GM18520 (cell line): Measurements from ENCODE around the gene KLHL7.
"Not testable (repeated sequence)": the region's sequence is repeated elsewhere in the genome, so short reads cannot be mapped to it uniquely, and the experiment has no call there.

Experiments
- ATAC-seq: cut with Tn5 transposase; IDR thresholded peaks from one replicate; pipeline ENCODE4 v1.9.1; 2021; ENCODE audit not compliant: unreplicated experiment

Gene KLHL7

DNA sequence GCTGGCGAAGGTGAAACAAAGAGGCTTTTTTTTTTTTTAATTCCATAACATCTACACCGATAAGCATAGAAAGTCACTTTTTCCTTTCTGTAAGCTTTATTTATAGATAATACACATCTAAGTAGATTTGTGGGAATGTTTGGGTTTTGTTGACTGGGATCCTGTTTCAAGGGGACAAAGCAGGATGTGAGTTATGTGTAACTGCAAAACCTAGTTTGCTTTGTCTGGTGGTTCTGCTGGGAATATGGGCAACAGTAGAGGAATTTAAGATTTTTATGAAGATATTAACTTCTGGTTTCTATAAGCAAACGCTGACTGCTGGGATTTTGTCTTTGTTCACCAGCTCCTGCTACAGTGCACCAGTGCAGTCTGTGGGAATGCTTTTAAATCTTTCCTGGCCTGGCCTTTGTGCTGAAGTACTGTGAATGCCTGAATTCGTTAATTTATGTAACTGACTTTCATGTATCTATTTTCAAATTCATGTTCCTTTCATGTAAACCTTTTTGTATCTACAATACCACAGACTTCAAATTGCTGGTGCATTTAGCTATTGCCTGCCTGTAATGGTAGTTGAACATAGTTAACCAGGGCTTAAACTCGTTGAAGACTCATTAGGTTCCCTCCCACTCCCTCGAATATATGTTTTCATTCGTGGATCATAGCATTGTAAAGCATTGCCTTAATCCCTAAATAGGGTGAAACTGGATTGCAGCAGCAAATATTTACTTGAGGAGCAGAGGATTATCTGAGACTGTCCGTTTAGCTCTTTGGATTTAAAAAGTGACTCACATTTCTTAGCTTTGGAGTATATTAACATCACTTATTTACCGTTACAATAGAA is 1.5 kb downstream of the KLHL7 start:
- ATAC-seq: no peak

DNA sequence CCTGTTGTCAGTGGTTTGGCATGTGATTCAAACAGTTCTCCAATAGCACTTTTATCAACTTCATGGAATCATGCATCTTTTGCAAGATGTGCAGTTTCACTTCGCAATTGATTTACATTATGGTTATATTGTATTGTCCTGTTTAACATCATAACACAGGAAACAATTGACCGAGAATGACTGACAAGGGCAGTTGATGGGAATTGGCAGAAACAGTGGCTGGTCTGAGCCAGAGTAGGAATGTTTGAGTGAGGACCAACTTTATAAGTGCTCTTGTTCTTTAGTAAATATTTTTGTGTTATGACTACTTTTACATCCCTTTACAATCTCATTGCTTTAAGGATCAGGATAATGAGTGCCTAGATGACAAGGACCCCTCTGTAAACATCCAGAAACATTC is 2.2 kb downstream of the KLHL7 start:
- no peak for ATAC-seq

DNA sequence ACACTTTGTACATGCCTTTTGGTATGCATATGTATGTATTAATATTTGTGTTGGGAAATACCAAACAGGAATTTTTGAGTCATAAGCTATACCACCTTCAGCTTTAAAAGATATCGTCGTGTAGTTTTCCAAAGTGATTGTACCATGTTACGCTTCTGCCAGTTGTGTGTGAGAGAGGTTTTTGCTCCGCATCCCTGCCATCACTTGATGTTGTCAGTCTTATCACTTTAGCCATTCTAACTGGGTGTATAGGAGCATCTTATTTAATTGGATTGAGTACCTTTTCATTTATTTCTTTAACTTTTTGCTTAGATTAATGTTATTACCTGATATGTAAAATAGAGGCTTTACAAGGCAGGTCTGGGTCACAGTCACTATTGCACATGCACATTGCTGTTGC is 3.4 kb downstream of the KLHL7 start:
- no peak for ATAC-seq

DNA sequence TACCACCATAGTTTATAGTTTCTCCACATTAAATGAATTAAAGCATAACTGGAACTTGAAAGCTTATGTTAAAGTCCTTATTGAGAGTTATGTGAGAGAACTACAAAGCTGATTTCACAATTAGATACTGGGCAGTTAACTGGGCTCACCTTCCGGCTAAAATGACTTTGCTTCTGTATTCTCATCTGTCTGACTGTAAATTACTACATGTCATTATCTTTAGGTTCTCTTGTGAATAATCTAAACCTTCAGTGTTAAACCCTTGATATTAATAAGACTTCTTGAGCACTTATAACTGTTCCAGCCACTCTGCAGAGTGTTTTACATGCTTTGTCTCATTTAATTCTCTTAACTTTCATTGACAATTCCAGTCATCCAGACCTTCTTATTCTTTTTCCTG is 3.9 kb downstream of the KLHL7 start:
- ATAC-seq: no peak

DNA sequence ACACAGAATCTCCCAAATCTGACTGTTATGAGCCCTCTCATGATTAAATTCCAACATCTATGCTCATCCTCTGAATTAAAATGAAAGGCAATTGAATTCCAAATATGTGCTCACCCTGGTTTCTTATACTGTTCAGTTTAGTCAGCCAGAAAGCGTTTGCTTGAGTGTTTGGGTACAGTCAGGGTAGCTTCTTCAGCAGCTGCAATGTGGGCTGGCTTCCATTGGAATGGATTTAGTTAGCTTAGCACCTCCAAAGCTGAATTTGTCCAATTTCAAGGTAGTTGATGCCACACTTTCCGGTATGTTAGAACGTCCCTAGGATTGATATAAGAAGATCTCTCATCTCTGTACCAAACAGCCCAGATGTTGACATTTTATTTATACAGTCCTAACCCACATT is 9.3 kb downstream of the KLHL7 start:
- no peak for ATAC-seq

DNA sequence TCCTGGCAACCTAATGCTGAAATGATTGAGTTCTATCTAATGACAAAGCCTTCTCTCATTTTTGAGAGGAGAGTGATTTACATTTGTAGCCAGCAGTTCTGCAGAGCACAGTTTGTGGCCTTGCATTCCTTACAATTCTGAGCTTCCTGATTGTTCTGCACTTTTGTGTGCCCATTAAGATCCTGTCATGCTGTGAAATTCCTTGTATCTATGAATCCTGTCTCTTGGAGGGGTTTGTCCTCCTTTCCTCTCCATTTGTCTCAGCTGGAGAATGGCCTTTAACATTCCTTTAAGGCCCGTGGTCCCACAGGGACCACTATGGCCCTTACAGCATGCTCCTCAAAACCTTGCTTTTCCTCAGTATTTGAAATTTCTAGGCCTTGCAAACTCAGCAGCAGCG is 10.4 kb downstream of the KLHL7 start:
- no peak for ATAC-seq

DNA sequence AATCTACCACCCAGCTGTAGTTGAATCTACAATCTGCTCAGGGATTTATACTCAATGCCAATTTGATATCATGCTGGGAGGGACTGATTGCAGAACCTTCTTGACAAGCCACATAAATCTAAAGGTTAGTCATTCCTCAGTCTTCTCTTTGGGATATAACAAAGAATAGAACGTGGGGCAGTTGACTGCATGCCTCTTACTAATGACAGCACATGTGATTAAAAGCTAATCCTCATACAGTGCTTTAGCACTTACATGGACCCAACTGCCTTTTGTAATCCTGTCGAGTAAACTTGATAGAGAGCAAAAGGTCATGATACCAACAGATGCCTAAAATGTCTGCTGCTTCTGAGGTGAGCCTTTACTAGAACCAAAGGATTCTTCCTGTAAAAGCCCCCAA is 12.3 kb downstream of the KLHL7 start:
- ATAC-seq: no peak

DNA sequence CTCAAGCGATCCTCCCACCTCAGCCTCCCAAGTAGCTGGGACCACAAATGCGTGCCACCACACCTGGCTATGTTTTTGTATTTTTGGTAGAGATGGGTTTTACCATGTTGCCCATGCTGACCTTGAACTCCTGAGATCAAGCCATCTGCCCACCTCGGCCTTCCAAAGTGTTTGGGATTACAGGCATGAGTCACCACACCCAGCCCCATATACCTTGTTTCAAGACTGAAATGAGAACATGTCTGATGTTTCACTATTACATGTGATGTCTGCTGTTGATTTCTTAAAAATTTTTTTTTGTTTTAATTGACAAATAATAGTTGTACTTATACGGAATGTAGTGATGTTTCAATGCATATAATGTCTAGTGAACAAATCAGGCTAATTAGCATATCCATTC is 14.5 kb downstream of the KLHL7 start:
- ATAC-seq: no peak

DNA sequence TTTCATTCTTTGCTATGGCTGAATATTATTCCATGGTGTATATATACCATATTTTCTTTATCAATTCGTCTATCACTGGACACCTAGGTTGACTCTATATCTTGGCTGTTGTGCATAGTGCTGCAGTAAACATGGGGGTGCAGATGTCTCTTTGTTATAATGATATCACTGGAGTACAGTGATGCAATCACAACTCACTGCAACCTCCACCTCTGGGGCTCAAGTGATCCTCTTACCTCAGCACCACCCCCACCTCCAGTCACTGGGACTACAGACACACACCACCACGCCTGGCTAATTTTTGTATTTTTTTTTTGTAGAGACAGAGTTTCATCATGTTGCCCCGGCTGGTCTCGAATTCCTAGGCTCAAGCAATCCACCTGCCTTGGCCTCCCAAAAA is 15.6 kb downstream of the KLHL7 start:
- no peak for ATAC-seq

DNA sequence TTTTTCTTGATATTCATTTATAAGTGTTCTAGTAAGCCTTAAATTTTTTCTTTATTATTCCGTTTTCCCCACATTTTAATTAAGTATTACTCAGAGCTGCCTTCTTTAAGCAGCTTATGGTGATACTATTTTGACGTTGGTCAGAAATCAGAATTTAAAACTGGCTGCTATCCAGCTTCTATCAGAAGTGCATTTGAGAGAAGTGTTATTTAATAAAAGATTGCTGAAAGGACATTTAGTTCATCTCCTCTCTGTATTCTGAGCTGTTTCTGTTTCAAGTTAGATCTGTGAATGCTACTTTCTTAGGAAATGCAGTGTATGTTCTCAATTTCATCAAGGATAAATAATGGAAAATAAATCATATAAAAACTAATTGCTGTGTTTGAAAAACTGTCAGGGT is 17.4 kb downstream of the KLHL7 start:
- ATAC-seq: no peak

DNA sequence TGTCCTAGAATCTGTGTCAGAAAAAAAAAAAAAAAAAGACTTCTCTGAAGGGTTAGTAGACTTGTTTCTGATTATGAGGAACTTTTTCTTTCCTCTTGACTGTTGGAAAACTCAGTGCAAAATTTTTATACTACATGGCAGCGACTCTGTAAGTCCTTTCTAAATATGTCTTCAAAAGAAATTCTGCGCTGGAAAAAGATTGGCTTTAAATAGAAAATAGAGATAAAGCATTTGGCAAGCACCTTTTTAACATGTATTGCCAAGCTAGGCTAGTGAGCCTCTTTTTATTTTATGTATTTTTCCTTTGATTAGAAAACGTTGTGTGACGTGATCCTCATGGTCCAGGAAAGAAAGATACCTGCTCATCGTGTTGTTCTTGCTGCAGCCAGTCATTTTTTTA is 17.9 kb downstream of the KLHL7 start:
- ATAC-seq: no peak

DNA sequence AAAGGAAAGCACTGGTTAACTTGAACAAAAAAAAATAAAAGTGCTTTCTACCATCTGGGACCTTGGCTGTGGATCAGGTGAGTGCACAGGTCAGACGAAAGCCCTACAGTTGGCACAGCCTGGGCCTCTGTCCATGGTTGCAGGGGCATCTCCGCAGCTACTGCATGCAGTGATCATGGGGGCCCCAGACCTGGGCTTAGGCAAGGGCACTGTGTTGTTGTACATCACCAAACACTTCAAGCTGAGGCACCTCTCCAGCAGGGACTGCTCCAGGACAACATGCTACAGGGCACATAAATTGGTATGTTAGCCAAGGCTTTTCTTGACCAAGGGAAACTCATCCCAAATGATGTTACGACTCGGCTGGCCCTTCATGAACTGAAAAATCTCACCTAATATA is 23.5 kb downstream of the KLHL7 start:
- ATAC-seq: no peak

DNA sequence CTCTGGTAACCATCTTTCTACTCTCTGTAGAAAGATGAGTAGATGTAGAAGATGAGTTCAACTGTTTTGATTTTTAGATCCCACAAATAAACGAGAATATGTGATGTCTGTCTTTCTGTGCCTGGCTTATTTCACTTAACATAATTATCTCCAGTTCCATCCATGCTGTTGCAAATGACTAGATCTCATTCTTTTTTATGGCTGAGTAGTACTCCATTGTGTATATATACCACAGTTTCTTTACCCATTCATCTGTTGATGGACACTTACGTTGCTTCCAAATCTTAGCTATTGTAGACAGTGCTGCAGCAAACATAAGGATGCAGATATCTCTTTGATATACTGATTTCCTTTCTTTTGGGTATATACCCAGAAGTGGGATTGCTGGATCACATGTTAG is 26.2 kb downstream of the KLHL7 start:
- not testable (repeated sequence) for ATAC-seq

DNA sequence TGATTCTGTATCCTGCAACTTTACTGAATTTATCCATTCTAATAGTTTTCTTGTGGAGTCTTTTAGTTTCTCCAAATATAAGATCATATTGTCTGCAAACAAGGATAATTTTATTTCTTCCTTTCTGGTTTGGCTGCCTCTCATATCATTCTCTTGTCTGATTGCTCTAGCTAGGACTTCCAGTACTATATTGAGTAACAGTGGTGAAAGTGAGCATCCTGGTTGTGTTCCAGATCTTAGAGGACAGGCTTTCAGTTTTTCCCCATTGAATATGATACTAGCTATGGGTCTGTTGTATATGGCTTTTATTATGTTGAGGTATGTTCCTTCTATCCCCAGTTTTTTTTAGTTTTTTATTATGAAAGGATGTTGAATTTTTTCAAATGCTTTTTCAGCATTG is 28.2 kb downstream of the KLHL7 start:
- no peak for ATAC-seq

DNA sequence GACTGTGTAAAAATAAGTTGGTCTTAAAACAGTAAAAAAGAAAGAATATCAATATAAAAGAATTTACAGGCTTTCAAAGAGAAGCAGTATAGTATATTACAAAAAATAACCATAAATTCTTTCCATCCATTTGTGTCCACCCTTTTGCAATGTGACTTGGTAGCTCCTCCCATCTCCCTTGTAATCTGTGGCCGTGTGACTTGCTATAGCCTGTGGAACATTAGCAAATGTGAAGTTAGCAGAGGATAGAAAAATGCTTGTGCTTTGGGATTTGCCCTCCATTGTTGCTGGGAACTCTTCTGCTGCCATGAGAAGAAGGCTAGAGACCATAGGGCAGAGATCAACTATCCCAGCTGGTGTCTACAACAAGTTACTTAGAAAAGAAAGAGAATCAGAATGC is 30.2 kb downstream of the KLHL7 start:
- no peak for ATAC-seq

DNA sequence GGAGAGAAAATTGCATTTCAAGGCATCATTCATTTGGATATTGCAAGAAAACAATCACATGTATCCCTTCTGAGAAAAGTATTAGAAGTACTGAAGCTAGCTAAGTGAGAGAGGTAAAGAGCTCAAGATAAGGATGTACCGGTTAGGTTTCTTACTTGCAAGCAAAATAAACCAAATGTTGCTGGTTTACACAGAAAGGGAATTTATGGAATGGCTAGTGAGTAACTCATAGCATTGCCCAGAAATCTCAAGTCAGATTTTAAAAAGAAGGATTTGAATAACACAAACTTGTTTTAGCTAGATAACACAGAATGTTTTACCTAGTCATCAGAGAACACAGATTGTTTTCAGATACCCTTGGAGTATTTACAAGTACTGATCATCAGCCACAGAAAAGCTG is 30.6 kb downstream of the KLHL7 start:
- ATAC-seq: no peak

DNA sequence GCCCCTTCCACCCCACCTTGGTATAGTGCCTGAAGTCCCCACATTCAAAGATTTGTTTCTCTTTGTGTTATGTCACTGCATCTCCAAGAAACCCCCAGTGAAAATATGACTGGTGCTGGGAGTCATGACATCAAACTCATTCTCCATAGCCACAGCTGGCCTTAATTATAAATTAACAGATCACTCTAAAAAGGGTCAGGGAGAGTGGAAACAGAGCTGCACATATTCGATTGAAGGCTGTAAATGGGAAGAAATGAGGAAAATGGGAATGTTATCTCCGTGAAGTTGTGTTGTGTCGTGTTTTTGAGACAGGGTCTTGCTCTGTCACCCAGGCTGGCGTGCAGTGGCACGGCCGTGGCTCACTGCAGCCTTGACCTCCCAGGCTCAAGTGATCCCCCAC is 52.1 kb downstream of the KLHL7 start:
- no peak for ATAC-seq

DNA sequence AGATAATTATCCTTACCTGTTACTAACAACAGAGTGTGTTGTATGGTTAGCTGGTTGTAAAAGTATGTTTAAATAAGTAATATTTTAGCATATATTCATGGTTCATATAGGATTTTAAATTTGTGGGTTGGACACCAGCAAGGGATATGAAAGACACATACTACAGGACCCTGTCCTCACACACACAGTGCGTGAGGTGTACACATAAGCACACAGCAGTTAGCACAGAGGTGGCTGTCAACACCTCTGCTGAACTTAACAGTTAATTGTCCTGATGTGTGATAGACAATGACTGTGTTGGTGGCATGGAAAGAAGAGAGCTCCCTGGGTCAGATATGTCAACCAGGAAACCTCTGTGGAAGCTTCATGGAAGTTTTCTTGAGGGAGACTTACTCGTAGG is 53.0 kb downstream of the KLHL7 start:
- no peak for ATAC-seq

DNA sequence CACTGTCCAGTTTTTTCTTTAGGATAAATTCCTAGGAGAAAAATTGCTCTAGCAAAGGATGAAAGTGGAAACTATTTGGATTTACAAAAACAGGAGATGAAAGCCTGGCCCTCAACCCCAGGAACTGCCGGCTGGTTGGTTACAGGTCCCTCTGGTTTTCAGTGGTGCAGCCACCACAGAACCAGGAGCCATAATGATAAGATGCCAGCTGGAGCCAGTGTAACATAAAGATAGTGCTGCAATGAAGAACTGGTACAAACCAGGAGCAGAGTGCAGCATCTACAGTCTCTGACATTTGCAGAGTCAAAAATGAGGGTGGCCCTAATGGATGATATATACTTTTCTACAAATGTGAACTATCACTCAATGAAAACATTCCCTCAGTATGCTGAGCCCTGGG is 55.9 kb downstream of the KLHL7 start:
- ATAC-seq: no peak

DNA sequence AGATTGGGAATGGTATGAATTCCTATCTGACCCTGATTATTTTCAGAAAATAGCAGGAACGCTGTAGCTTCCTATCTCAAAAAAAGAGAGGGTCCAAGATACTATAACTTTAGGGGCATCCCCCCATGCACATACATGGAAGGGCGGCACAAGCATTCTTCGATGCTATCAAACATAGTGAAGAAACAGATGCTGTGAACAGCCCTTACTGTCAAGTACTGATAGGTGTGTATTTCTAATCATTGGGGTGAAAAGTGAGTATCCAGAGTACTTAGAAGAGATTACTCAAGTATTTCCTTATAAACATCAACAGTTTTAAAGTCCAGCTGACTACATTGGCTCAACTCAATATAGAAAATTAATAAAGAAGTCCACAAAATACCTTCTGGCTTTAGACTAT is 59.3 kb downstream of the KLHL7 start:
- ATAC-seq: no peak

DNA sequence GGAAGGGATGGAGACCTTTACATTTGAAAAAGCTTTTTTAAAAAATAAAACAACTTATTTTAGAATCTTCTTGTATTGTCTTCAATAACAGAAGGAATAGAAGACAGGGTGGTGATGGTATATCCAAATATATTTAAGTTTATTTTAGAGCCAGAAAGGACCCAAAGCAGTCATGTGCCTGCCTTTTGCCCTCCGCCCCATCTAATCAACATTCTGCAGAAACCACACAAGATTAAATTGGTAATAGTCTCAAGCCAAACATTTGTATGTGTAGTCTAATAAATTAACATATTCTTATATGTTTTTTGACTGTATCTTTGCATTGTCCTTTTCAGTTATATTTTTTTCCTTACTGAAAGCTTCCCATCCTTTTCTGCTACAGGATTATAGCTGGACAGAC is 59.7 kb downstream of the KLHL7 start:
- no peak for ATAC-seq

DNA sequence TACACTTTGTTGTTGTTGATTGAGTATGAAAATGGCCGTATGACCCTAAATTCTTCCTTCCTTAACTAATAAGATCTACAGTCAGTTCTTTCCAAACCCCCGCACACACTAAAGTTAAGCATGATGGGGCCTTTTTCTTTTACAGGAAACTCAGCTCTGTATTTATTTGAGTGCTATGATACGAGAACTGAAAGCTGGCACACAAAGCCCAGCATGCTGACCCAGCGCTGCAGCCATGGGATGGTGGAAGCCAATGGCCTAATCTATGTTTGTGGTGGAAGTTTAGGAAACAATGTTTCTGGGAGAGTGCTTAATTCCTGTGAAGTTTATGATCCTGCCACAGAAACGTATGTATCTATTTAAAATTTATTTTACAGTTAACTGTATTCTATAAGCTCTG is 62.1 kb downstream of the KLHL7 start:
- no peak for ATAC-seq

DNA sequence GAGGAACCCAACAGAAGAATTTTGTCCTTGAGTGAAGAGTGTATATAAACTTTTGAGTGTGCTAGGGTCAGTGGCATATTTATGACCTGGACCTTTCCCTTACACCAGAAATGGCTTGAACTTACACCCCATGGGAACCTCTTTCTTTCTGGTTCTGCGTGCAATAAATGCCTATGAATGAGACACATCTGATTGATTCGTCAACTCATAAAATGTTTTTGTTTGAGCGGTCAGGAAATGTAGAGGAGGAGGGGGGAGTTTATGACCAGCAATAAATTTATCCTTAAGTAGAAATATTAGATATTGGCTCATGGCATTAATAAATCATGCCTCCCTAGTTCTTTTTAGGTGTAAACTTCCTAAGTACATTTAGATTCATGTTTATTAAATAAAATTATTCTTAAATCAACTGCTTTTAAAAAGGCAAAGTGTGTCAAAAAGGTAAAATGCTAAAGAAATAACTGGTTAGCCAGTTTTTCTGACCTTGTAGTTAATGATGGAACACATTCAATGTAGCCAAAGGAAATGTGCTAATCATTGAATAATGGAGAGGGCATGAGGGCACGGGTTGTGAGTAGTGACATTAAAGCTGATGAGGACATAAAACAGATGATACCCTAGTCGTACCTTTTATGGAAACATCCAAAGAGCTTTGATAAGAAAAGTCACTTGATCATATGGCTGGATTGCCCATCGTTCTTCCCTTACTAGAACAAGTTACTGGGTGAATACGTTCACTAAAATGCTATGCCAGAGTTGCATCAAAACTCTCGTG is 62.7 kb downstream of the KLHL7 start:
- ATAC-seq: no peak
